HG03280 (cell line): ENCODE data around the gene CNOT4.
A peak's percentile ranks its signal among the peaks of the same experiment; 100 is the strongest.
"Not testable (repeated sequence)": the region's sequence is repeated elsewhere in the genome, so short reads cannot be mapped to it uniquely, and the experiment has no call there.

Experiments used
- ATAC-seq: cut with Tn5 transposase; IDR thresholded peaks from one replicate; pipeline ENCODE4 v1.9.1; 2021; ENCODE audit warnings: mild to moderate bottlenecking, moderate library complexity; ENCODE audit not compliant: unreplicated experiment

The CNOT4 gene

GRCh38 chr7:135512135-135512887 lies 2.4 kb upstream of the CNOT4 start:
- peak; percentile 40 for ATAC-seq

- no peak for ATAC-seq
Measured at GRCh38 chr7:135510592-135511183, 786 bp upstream of the CNOT4 start.

GRCh38 chr7:135509589-135509838 lies 388 bp downstream of the CNOT4 start:
- no peak for ATAC-seq

- ATAC-seq = no peak
Measured at GRCh38 chr7:135508883-135509588, 866 bp downstream of the CNOT4 start.

GRCh38 chr7:135501402-135501801 lies 8.5 kb downstream of the CNOT4 start:
- ATAC-seq = no peak

- ATAC-seq = no peak
Measured at GRCh38 chr7:135499818-135500217, 10.1 kb downstream of the CNOT4 start.

- ATAC-seq = not testable (repeated sequence)
Measured at GRCh38 chr7:135497161-135497560, 12.7 kb downstream of the CNOT4 start.

GRCh38 chr7:135493362-135493761 lies 16.5 kb downstream of the CNOT4 start:
- ATAC-seq = no peak

GRCh38 chr7:135492151-135492550 lies 17.8 kb downstream of the CNOT4 start:
- no peak for ATAC-seq

- ATAC-seq = no peak
Measured at GRCh38 chr7:135490783-135491182, 19.1 kb downstream of the CNOT4 start.

- no peak for ATAC-seq
Measured at GRCh38 chr7:135489791-135490190, 20.1 kb downstream of the CNOT4 start.

GRCh38 chr7:135486261-135486920 lies 23.5 kb downstream of the CNOT4 start:
- no peak for ATAC-seq

- ATAC-seq = no peak
Measured at GRCh38 chr7:135481598-135481979, 28.3 kb downstream of the CNOT4 start.

GRCh38 chr7:135480966-135481597 lies 28.8 kb downstream of the CNOT4 start:
- no peak for ATAC-seq

- ATAC-seq = no peak
Measured at GRCh38 chr7:135475521-135475920, 34.4 kb downstream of the CNOT4 start.

GRCh38 chr7:135469705-135470104 lies 40.2 kb downstream of the CNOT4 start:
- ATAC-seq = not testable (repeated sequence)

GRCh38 chr7:135467207-135467711 lies 42.6 kb downstream of the CNOT4 start:
- no peak for ATAC-seq

GRCh38 chr7:135466442-135467206 lies 43.3 kb downstream of the CNOT4 start:
- ATAC-seq = no peak

GRCh38 chr7:135463908-135464307 lies 46.0 kb downstream of the CNOT4 start:
- no peak for ATAC-seq

GRCh38 chr7:135459951-135460567 lies 49.8 kb downstream of the CNOT4 start:
- peak; percentile 65 for ATAC-seq
